Kidney (tissue), 14 donors: ENCODE results near the gene KCNT2. TPM values are rescaled to one million over a fixed set of nuclear protein-coding genes. Genes with fewer than 3 reads are reported as not detected.

Source experiments
- DNase-seq, 5 donors: peaks; one replicate each; pipeline ENCODE4 v3.0.0-alpha.2; 2013 to 2020
- FAIRE-seq: peaks from 2 replicates; lab custom pipeline; 2012; peaks lifted over from hg19 to GRCh38; lab: Jason Lieb, UNC
- H3K27ac ChIP-seq, 2 donors: one replicate each; pipeline ENCODE4 v1.7.0; 2013; ENCODE audit warnings: low read depth in 2 of 2, low read length in 2 of 2, inconsistent platforms in 1 of 2
- H3K27me3 ChIP-seq: one replicate; pipeline ENCODE4 v1.7.1; 2013; ENCODE audit warnings: low read length, inconsistent platforms; ENCODE audit not compliant: control insufficient read depth, insufficient read depth
- H3K36me3 ChIP-seq, 3 donors: one replicate each; pipeline versions ENCODE4 v1.7.0 to v1.7.1; 2013; ENCODE audit warnings: low read length in 3 of 3, control low read depth in 1 of 3, inconsistent platforms in 1 of 3; ENCODE audit not compliant: insufficient read depth in 3 of 3, control insufficient read depth in 2 of 3
- H3K4me1 ChIP-seq, 3 donors: one replicate each; pipeline versions ENCODE4 v1.7.0 to v1.7.1; 2013; ENCODE audit warnings: low read length in 3 of 3, inconsistent platforms in 1 of 3, low read depth in 1 of 3; ENCODE audit not compliant: control insufficient read depth in 2 of 3, insufficient read depth in 2 of 3
- H3K4me3 ChIP-seq, 3 donors: one replicate each; pipeline versions ENCODE4 v1.7.0 to v1.8.1; 2013; ENCODE audit warnings: low read length in 3 of 3, control low read depth in 1 of 3, inconsistent platforms in 1 of 3
- H3K9ac ChIP-seq, 3 donors: one replicate each; pipeline versions ENCODE4 v1.7.0 to v1.7.1; 2013; ENCODE audit warnings: low read length in 3 of 3, control low read depth in 1 of 3, inconsistent platforms in 1 of 3
- H3K9me3 ChIP-seq, 3 donors: one replicate each; pipeline versions ENCODE4 v1.7.0 to v1.7.1; 2013; ENCODE audit warnings: low read length in 3 of 3, control low read depth in 1 of 3, inconsistent platforms in 1 of 3; ENCODE audit not compliant: control insufficient read depth in 2 of 3, insufficient read depth in 1 of 3
- intact Hi-C: fragments of 100-400 bp; cut with DNase I; formaldehyde crosslinking; loops from one replicate; pipeline ENCODE4 v1.11.1; 2022
- polyA plus RNA-seq: library from polyadenylated mRNA; stranded (reverse); fragments of 350-450 nt; fragmentation: Illumina TruSeq; extraction: RNeasy Lipid Tissue Mini Kit (QIAGEN cat#74804); gene quantifications from one replicate; pipeline ENCODE4 v1.2.3, GENCODE V29; 2014; ENCODE audit warnings: low read depth, low replicate concordance; ENCODE audit not compliant: insufficient read depth
- total RNA-seq: library from RNA; stranded (reverse); fragmentation: NEBNext Ultra II Directional; extraction: Animal tissue kit (Norgen Biotek cat#: 25700); gene quantifications from one replicate; pipeline ENCODE4 v1.2.1, GENCODE V29; 2021
- TF ChIP-seq, protein P1 (sequence below): IDR thresholded peaks from 3 replicates; pipeline ENCODE4 v1.5.1; 2012; ENCODE audit warnings: mild to moderate bottlenecking, moderate library complexity, borderline replicate concordance; ENCODE audit not compliant: insufficient read depth; ENCODE audit errors: extremely low read depth
- donor health status: control.
- donor health status: control.
- donor health status: control.
- donor health status: control.
- donor health status: control.
- donor health status: DM: yes; HTN: yes; CAD: no.
- donor health status: Normal renal cell carcinoma (clear cell type).

The KCNT2 gene
- total and polyA plus RNA-seq, 2 donors from 2014 or later, result 0.39 to 6.3 TPM

DNA sequence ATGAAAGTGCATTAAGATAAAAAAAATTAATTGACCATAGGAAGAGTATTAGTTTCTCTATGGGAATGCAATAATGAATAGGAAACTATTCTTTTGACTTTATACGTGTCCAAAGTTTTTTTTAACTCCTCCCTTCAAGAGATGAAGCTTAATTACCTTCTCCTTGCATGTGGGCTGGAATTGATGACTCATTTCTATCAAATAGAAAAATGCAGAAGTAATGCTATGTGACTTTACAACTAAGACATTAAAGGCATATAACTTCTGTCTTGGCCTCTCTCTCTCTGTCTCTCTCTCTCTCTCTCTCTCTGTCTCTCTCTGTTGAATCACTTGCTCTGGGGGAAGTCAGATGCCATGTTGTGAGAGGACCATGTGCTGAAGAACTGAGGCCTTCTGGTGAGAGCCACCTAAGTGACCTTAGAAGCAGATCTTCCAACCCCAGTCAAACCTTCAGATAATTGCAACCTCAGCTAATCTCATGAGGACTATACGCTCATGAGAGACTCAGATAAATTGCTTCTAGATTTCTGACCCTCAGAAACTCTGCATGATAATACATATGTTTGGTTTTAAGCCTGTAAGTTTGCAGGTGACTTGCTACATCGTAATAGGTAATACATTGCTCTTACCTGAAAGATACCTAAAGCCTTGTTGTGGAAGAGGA is 414.2 kb downstream of the KCNT2 start:
- H3K36me3 ChIP-seq, result no peaks in the 10 kb centered on the region
- DNase-seq (no peak), FAIRE-seq (no peak)
- peaks cover 0 to 2% (median 0%) of the 10 kb centered on the region in 3 donors for H3K9me3 ChIP-seq
- no peak overlapping the region for H3K9ac ChIP-seq
- no peak overlapping the region for H3K4me3 ChIP-seq
- intact Hi-C loops, result no loop called here
- TF ChIP-seq, protein P1, sequence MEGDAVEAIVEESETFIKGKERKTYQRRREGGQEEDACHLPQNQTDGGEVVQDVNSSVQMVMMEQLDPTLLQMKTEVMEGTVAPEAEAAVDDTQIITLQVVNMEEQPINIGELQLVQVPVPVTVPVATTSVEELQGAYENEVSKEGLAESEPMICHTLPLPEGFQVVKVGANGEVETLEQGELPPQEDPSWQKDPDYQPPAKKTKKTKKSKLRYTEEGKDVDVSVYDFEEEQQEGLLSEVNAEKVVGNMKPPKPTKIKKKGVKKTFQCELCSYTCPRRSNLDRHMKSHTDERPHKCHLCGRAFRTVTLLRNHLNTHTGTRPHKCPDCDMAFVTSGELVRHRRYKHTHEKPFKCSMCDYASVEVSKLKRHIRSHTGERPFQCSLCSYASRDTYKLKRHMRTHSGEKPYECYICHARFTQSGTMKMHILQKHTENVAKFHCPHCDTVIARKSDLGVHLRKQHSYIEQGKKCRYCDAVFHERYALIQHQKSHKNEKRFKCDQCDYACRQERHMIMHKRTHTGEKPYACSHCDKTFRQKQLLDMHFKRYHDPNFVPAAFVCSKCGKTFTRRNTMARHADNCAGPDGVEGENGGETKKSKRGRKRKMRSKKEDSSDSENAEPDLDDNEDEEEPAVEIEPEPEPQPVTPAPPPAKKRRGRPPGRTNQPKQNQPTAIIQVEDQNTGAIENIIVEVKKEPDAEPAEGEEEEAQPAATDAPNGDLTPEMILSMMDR, result no peak
- no peaks in the 10 kb centered on the region for H3K27me3 ChIP-seq
- no peak overlapping the region for H3K27ac ChIP-seq
- H3K4me1 ChIP-seq, result no peaks in the 10 kb centered on the region

DNA sequence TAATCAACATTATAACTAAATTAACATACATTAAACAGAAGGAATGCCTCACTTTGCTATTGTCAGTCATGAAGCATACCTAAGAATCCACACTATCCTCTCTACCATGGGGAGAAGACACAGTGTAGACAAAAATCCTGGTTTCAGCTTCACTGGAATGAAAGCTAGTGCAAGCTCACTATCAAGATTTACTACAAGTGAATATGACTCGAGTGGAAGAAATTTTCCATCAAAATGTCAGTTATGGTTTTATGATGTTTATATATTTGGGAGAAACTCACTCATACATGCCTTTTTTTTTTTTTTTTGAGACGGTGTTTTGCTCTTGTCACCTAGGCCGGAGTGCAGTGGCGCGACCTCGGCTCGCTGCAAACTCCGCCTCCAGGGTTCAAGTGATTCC is 424.3 kb downstream of the KCNT2 start:
- H3K4me1 ChIP-seq, result no peaks in the 10 kb centered on the region
- no peak for DNase-seq
- FAIRE-seq, result no peak

DNA sequence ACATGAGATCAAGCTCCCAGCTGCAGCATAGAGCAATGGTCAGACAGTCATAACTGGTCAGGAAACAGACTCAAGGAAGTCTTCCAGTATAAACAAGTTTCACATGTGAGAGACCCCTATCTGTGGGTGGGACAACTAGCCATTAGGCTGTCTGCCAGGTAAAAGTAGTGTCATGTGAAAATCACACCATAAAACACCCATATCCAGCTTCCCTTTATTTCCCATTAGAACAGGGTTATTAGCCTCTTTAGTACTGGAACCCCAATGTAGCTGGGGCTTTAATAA is 426.7 kb downstream of the KCNT2 start:
- no peaks in the 10 kb centered on the region for H3K9me3 ChIP-seq
- FAIRE-seq (no peak), DNase-seq (no peak)
- H3K27ac ChIP-seq, result no peak overlapping the region
- no peaks in the 10 kb centered on the region for H3K4me1 ChIP-seq
- intact Hi-C loops, result no loop called here
- H3K9ac ChIP-seq, result no peak overlapping the region
- TF ChIP-seq, protein P1, result no peak
- H3K4me3 ChIP-seq, result no peak overlapping the region
- no peaks in the 10 kb centered on the region for H3K27me3 ChIP-seq
- no peaks in the 10 kb centered on the region for H3K36me3 ChIP-seq

More for the DNA sequence above, 424.3 kb downstream of the KCNT2 start:
- TF ChIP-seq, protein P1, result no peak
- Histone ChIP-seq H3K9ac (no peak overlapping the region), H3K9me3 (no peaks in the 10 kb centered on the region), H3K27me3 (no peaks in the 10 kb centered on the region), H3K36me3 (no peaks in the 10 kb centered on the region), H3K4me3 (no peak overlapping the region), H3K27ac (no peak overlapping the region)
- intact Hi-C loops, result no loop called here
